Muscle layer of duodenum (tissue), 2 donors: ENCODE measurements around the gene ZNF181.

Source experiments
- H3K27ac ChIP-seq: one replicate; pipeline ENCODE4 v1.7.0; 2013; ENCODE audit warnings: mild to moderate bottlenecking, low read length
- H3K27me3 ChIP-seq: one replicate; pipeline ENCODE4 v1.7.0; 2013; ENCODE audit warnings: low read depth, mild to moderate bottlenecking, control low read depth, low read length
- H3K36me3 ChIP-seq, 2 donors: one replicate each; pipeline ENCODE4 v1.7.0; 2013; ENCODE audit warnings: low read length in 2 of 2, control low read depth in 1 of 2, mild to moderate bottlenecking in 1 of 2; ENCODE audit not compliant: insufficient read depth in 2 of 2, control insufficient read depth in 1 of 2
- H3K4me1 ChIP-seq, 2 donors: one replicate each; pipeline ENCODE4 v1.7.0; 2013; ENCODE audit warnings: low read length in 2 of 2, mild to moderate bottlenecking in 2 of 2, control low read depth in 1 of 2, moderate library complexity in 1 of 2; ENCODE audit not compliant: insufficient read depth in 2 of 2, control insufficient read depth in 1 of 2
- H3K4me3 ChIP-seq, 2 donors: one replicate each; pipeline ENCODE4 v1.7.0; 2013; ENCODE audit warnings: low read length in 2 of 2, low read depth in 1 of 2, mild to moderate bottlenecking in 1 of 2
- H3K9me3 ChIP-seq, 2 donors: one replicate each; pipeline ENCODE4 v1.7.0; 2013; ENCODE audit warnings: low read length in 2 of 2, control low read depth in 1 of 2, mild to moderate bottlenecking in 1 of 2; ENCODE audit not compliant: control insufficient read depth in 1 of 2
- donor health status: healthy.

ZNF181 gene

GRCh38 chr19:34793565-34793964 lies 59.5 kb downstream of the ZNF181 start:
- no peaks in the 10 kb centered on the region for H3K36me3 ChIP-seq
- H3K4me1 ChIP-seq = no peaks in the 10 kb centered on the region
- no peak overlapping the region for H3K4me3 ChIP-seq
- no peak overlapping the region for H3K27ac ChIP-seq
- H3K27me3 ChIP-seq = no peaks in the 10 kb centered on the region
- H3K9me3 ChIP-seq = no peaks in the 10 kb centered on the region

- Histone ChIP-seq H3K27ac (no peak overlapping the region), H3K36me3 (no peaks in the 10 kb centered on the region), H3K27me3 (no peaks in the 10 kb centered on the region), H3K4me3 (no peak overlapping the region), H3K9me3 (no peaks in the 10 kb centered on the region), H3K4me1 (no peaks in the 10 kb centered on the region)
Observed at GRCh38 chr19:34794066-34794960, 60.3 kb downstream of the ZNF181 start.
